ENCODE measurements around the gene KCNH2.

KCNH2 gene

DNA sequence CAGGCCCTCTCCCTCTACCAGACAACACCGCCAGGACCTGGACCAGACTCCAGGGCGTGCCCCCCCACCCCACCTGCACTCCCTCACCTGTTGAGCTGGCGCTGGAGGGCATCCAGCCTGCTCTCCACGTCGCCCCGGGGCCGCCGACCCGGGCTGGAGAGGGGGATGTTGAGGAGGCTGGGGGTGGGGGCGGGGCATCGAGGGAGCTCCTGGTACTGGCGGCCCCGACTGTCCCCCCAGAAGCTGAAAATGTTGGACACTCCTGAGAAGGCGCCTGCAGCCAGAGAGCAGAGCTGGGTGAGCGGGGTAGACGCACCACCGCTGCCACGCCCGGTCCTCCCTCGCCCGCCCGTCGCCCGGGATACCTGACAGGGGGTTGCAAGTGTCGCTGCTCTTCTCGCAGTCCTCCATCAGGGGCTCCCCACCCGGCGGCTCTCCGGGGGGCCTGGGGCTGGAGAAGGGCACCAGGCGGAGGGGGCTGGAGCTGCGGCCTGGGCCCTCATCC is 30.8 kb downstream of the KCNH2 start:
- ChIA-PET POLR2A (no interaction called here), CTCF (no interaction called here)
- DNase-seq (ENCODE audit: extremely low spot score): no peak
- TF ChIP-seq CTBP1 (IDR thresholded peaks at IDR 0.05; ENCODE audit: borderline replicate concordance): no peak
- no peak for TF ChIP-seq SUZ12 (IDR thresholded peaks at IDR 0.05)
- no peak for TF ChIP-seq HDGF (IDR thresholded peaks at IDR 0.05; ENCODE audit: borderline replicate concordance)
- TF ChIP-seq BHLHE40 (IDR thresholded peaks at IDR 0.05; ENCODE audit: borderline replicate concordance): no peak
- no peak for TF ChIP-seq FOXM1 (IDR thresholded peaks at IDR 0.05; ENCODE audit: borderline replicate concordance)
- TF ChIP-seq L3MBTL2 (conservative IDR thresholded peaks at IDR 0.05): no peak
- TF ChIP-seq FOXA1 (IDR thresholded peaks at IDR 0.05): no peak
- TF ChIP-seq FOXK2 (IDR thresholded peaks at IDR 0.05): no peak
- TF ChIP-seq SP1 (IDR thresholded peaks at IDR 0.05): no peak
- TF ChIP-seq TARDBP (IDR thresholded peaks at IDR 0.05): no peak
- TF ChIP-seq ARNT (IDR thresholded peaks at IDR 0.05): no peak
- no peak for TF ChIP-seq ZNF384 (IDR thresholded peaks at IDR 0.05)
- no peak for TF ChIP-seq ELF4 (IDR thresholded peaks at IDR 0.05)
- TF ChIP-seq PKNOX1 (IDR thresholded peaks at IDR 0.05): no peak

DNA sequence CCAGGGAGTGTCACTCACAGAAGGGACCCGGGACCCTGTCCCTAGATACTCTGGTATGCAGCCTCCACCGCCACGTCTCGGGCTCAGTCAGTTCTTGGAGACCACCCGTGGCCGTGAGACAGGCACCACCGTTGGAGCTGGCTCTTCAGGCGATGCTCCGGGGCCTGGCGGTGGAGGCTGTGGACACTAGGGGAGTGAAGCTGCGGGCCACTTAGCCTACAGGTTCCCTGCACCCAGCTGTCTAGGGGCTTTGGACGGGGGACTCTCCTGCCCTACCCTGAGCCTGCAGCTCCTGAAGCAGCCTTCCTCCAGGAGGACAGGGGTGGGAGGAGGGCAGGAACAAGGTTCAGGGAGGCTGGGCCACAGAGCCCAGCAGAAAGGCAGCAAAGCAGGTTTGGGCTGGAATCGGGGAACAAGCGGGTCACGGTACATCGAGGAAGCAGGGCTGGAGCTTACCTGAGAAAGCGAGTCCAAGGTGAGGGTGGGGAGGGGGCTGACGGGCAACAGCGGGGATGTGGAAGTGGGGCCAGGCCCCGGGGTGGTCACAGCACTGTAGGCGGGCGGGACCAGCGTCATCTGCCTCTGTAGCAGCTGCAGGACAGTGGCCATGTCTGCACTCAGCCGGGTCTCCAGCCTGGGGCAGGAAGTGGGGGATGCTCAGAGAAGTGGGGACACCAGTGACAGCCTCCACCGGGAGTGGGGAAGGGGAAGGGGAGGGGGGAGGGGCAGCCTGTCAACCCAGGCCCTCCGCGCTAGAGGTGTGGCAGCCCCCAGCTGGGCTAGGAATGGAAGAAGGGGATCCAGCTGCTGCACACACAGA is 31.5 kb downstream of the KCNH2 start:
- TF ChIP-seq TARDBP (IDR thresholded peaks at IDR 0.05) (no peak), CTBP1 (IDR thresholded peaks at IDR 0.05; ENCODE audit: borderline replicate concordance) (no peak), FOXK2 (IDR thresholded peaks at IDR 0.05) (no peak), SUZ12 (IDR thresholded peaks at IDR 0.05) (no peak), NFRKB (IDR thresholded peaks at IDR 0.05) (no peak), ARNT (IDR thresholded peaks at IDR 0.05) (no peak), LEF1 (IDR thresholded peaks at IDR 0.05; ENCODE audit: borderline replicate concordance) (no peak), PKNOX1 (IDR thresholded peaks at IDR 0.05) (no peak), ELF4 (IDR thresholded peaks at IDR 0.05) (no peak), BHLHE40 (IDR thresholded peaks at IDR 0.05; ENCODE audit: borderline replicate concordance) (no peak), L3MBTL2 (conservative IDR thresholded peaks at IDR 0.05) (no peak), FOXA1 (IDR thresholded peaks at IDR 0.05) (no peak), FOXM1 (IDR thresholded peaks at IDR 0.05; ENCODE audit: borderline replicate concordance) (no peak), HDGF (IDR thresholded peaks at IDR 0.05; ENCODE audit: borderline replicate concordance) (no peak), SP1 (IDR thresholded peaks at IDR 0.05) (no peak), ZNF384 (IDR thresholded peaks at IDR 0.05) (no peak)
- POLR2A ChIA-PET: no interaction called here
- CTCF ChIA-PET: no interaction called here
- DNase-seq (ENCODE audit: extremely low spot score): no peak

- no peak for TF ChIP-seq BHLHE40 (IDR thresholded peaks at IDR 0.05; ENCODE audit: borderline replicate concordance)
- TF ChIP-seq LEF1 (IDR thresholded peaks at IDR 0.05; ENCODE audit: borderline replicate concordance): no peak
- no peak for TF ChIP-seq ZNF384 (IDR thresholded peaks at IDR 0.05)
- no peak for TF ChIP-seq FOXM1 (IDR thresholded peaks at IDR 0.05; ENCODE audit: borderline replicate concordance)
- TF ChIP-seq PKNOX1 (IDR thresholded peaks at IDR 0.05): no peak
- no peak for DNase-seq (ENCODE audit: extremely low spot score)
- ChIA-PET POLR2A (interaction anchor here (0.6 kb wide), 1 partner anchor 45 kb away, joined by 3 read pairs; no protein-coding TSS in a partner anchor), CTCF (no interaction called here)
Measured at GRCh38 chr7:150945853-150946420, 32.2 kb downstream of the KCNH2 start.

GRCh38 chr7:150945171-150945852 is 32.8 kb downstream of the KCNH2 start:
- DNase-seq (ENCODE audit: extremely low spot score): no peak
- ChIA-PET POLR2A (interaction anchor here (0.6 to 1.2 kb wide), 2 partner anchors 8 to 44 kb away, joined by 3 to 4 read pairs; no protein-coding TSS in a partner anchor), CTCF (no interaction called here)
- TF ChIP-seq ARNT (IDR thresholded peaks at IDR 0.05) (no peak), ZNF384 (IDR thresholded peaks at IDR 0.05) (no peak), LEF1 (IDR thresholded peaks at IDR 0.05; ENCODE audit: borderline replicate concordance) (no peak), BHLHE40 (IDR thresholded peaks at IDR 0.05; ENCODE audit: borderline replicate concordance) (no peak), SUZ12 (IDR thresholded peaks at IDR 0.05) (no peak), ELF4 (IDR thresholded peaks at IDR 0.05) (no peak), NFRKB (IDR thresholded peaks at IDR 0.05) (no peak), FOXK2 (IDR thresholded peaks at IDR 0.05) (no peak), PKNOX1 (IDR thresholded peaks at IDR 0.05) (no peak), FOXA1 (IDR thresholded peaks at IDR 0.05) (no peak), CTBP1 (IDR thresholded peaks at IDR 0.05; ENCODE audit: borderline replicate concordance) (no peak), SP1 (IDR thresholded peaks at IDR 0.05) (no peak), TARDBP (IDR thresholded peaks at IDR 0.05) (no peak)

Measured in HEK293T (cell line).